H9 (cell line): Measurements from ENCODE around the gene DHFR2. TPM values are rescaled to one million over a fixed set of nuclear protein-coding genes. Genes with fewer than 3 reads are reported as not detected.

ENCODE experiments used
- DNase-seq: peaks from one replicate; pipeline ENCODE4 v3.0.0-alpha.2; 2017
- H2AFZ ChIP-seq: one replicate; pipeline ENCODE4 v1.6.1; 2013; ENCODE audit warnings: mild to moderate bottlenecking, low read length, control low read depth, moderate library complexity
- H2AK5ac ChIP-seq: 2 replicates; pipeline ENCODE4 v1.6.1; 2013; ENCODE audit warnings: low read length, control low read depth, mixed read lengths; ENCODE audit not compliant: insufficient read length
- H2BK120ac ChIP-seq: one replicate; pipeline ENCODE4 v1.6.1; 2013; ENCODE audit warnings: low read depth, mild to moderate bottlenecking, low read length, control low read depth, inconsistent platforms; ENCODE audit not compliant: poor library complexity, severe bottlenecking
- H2BK12ac ChIP-seq: 2 replicates; pipeline ENCODE4 v1.6.1; 2013; ENCODE audit warnings: low read length, control low read depth, mixed read lengths, low read depth; ENCODE audit not compliant: insufficient read length
- H2BK15ac ChIP-seq: 2 replicates; pipeline ENCODE4 v1.6.1; 2013; ENCODE audit warnings: low read depth, low read length, control low read depth
- H2BK20ac ChIP-seq: one replicate; pipeline ENCODE4 v1.6.1; 2013; ENCODE audit warnings: low read depth, mild to moderate bottlenecking, low read length, control low read depth, inconsistent platforms; ENCODE audit not compliant: poor library complexity, severe bottlenecking
- H2BK5ac ChIP-seq: 2 replicates; pipeline ENCODE4 v1.6.1; 2013; ENCODE audit warnings: low read length, control low read depth, mixed read lengths; ENCODE audit not compliant: insufficient read length
- H3K14ac ChIP-seq: 2 replicates; pipeline ENCODE4 v1.6.1; 2013; ENCODE audit warnings: low read length, control low read depth; ENCODE audit not compliant: insufficient read depth
- H3K18ac ChIP-seq: 2 replicates; pipeline ENCODE4 v1.6.1; 2013; ENCODE audit warnings: low read depth, mild to moderate bottlenecking, mixed read lengths, low read length, control low read depth; ENCODE audit not compliant: insufficient read length
- H3K23ac ChIP-seq: 2 replicates; pipeline ENCODE4 v1.6.1; 2013; ENCODE audit warnings: low read length, control low read depth, mixed read lengths, low read depth; ENCODE audit not compliant: insufficient read length
- H3K23me2 ChIP-seq: 2 replicates; pipeline ENCODE4 v1.6.1; 2013; ENCODE audit warnings: low read depth, mild to moderate bottlenecking, mixed read lengths, low read length, control low read depth; ENCODE audit not compliant: insufficient read length, poor library complexity, severe bottlenecking
- H3K27ac ChIP-seq: 2 replicates; pipeline ENCODE4 v1.5.1; 2013; ENCODE audit warnings: low read length, control low read depth, mixed read lengths, low read depth; ENCODE audit not compliant: insufficient read length
- H3K27me3 ChIP-seq: 2 replicates; pipeline ENCODE4 v1.6.1; 2013; ENCODE audit warnings: low read length, control low read depth, inconsistent platforms; ENCODE audit not compliant: insufficient read depth
- H3K4ac ChIP-seq: 2 replicates; pipeline ENCODE4 v1.6.1; 2013; ENCODE audit warnings: low read depth, mild to moderate bottlenecking, control low read depth, inconsistent platforms, low read length, moderate library complexity
- H3K4me1 ChIP-seq: 2 replicates; pipeline ENCODE4 v1.6.1; 2013; ENCODE audit warnings: low read length, control low read depth, inconsistent platforms; ENCODE audit not compliant: insufficient read depth
- H3K4me2 ChIP-seq: 2 replicates; pipeline ENCODE4 v1.6.1; 2013; ENCODE audit warnings: low read length, control low read depth, mixed read lengths; ENCODE audit not compliant: insufficient read length, insufficient read depth
- H3K56ac ChIP-seq: 2 replicates; pipeline ENCODE4 v1.6.1; 2013; ENCODE audit warnings: low read depth, mild to moderate bottlenecking, mixed read lengths, low read length, control low read depth; ENCODE audit not compliant: insufficient read length
- H3K79me1 ChIP-seq: 2 replicates; pipeline ENCODE4 v1.6.1; 2013; ENCODE audit warnings: low read depth, mild to moderate bottlenecking, moderate library complexity, low read length, control low read depth, inconsistent platforms; ENCODE audit not compliant: insufficient read depth, poor library complexity, severe bottlenecking
- H3K79me2 ChIP-seq: 2 replicates; pipeline ENCODE4 v1.6.1; 2013; ENCODE audit warnings: low read length, control low read depth, inconsistent platforms; ENCODE audit not compliant: insufficient read depth
- H3K9ac ChIP-seq: 2 replicates; pipeline ENCODE4 v1.6.1; 2013; ENCODE audit warnings: low read length, control low read depth, mixed read lengths; ENCODE audit not compliant: insufficient read length; ENCODE audit errors: extremely low read depth
- H3K9me3 ChIP-seq: one replicate; pipeline ENCODE4 v1.6.1; 2013; ENCODE audit warnings: low read depth, low read length, inconsistent platforms; ENCODE audit not compliant: control insufficient read depth
- H3T11ph ChIP-seq: one replicate; pipeline ENCODE4 v1.6.1; 2013; ENCODE audit warnings: mild to moderate bottlenecking, low read length, control low read depth, inconsistent platforms
- H4K20me1 ChIP-seq: one replicate; pipeline ENCODE4 v1.6.1; 2013; ENCODE audit not compliant: control insufficient read depth, insufficient read length, insufficient read depth
- H4K5ac ChIP-seq: 2 replicates; pipeline ENCODE4 v1.6.1; 2013; ENCODE audit warnings: low read depth, mild to moderate bottlenecking, mixed read lengths, low read length, control low read depth; ENCODE audit not compliant: insufficient read length
- H4K8ac ChIP-seq: replicated peaks from 2 replicates; pipeline ENCODE4 v1.6.1; 2013; ENCODE audit warnings: low read length, control low read depth, mixed read lengths, low read depth; ENCODE audit not compliant: insufficient read length
- H4K91ac ChIP-seq: 2 replicates; pipeline ENCODE4 v1.6.1; 2013; ENCODE audit warnings: low read depth, mild to moderate bottlenecking, moderate library complexity, mixed read lengths, low read length, control low read depth; ENCODE audit not compliant: insufficient read length
- H3K27ac Mint-ChIP-seq, 3 experiments: 2 replicates in 2 of 3; 3 replicates in 1 of 3; pipeline ENCODE4 v1.8.0; 2020 to 2021; ENCODE audit warnings: mixed read lengths in 3 of 3, mild to moderate bottlenecking in 1 of 3, moderate library complexity in 1 of 3
- H3K27me3 Mint-ChIP-seq: 2 replicates; pipeline ENCODE4 v1.8.0; 2021; ENCODE audit warnings: low read depth, mild to moderate bottlenecking, moderate library complexity, mixed read lengths
- H3K36me3 Mint-ChIP-seq, 3 experiments: 2 replicates in 2 of 3; 3 replicates in 1 of 3; pipeline ENCODE4 v1.8.0; 2020 to 2021; ENCODE audit warnings: low read depth in 3 of 3, mixed read lengths in 3 of 3; ENCODE audit not compliant: insufficient read depth in 1 of 3
- H3K4me1 Mint-ChIP-seq, 2 experiments: 2 replicates each; pipeline ENCODE4 v1.8.0; 2020; ENCODE audit warnings: mixed read lengths in 2 of 2
- H3K4me3 Mint-ChIP-seq, 2 experiments: 2 replicates in 1 of 2; 3 replicates in 1 of 2; pipeline ENCODE4 v1.8.0; 2020 to 2021; ENCODE audit warnings: mild to moderate bottlenecking in 2 of 2, mixed read lengths in 2 of 2, moderate library complexity in 1 of 2
- H3K9me3 Mint-ChIP-seq, 2 experiments: 2 replicates in 1 of 2; 3 replicates in 1 of 2; pipeline ENCODE4 v1.8.0; 2020; ENCODE audit warnings: mild to moderate bottlenecking in 2 of 2, mixed read lengths in 2 of 2, moderate library complexity in 1 of 2
- WGBS: extraction: QIAGEN DNeasy Blood & Tissue Kit; methylation state at CpG from one replicate; pipeline ENCODE4 v1.1.7; 2013; ENCODE audit warnings: missing lambda C conversion rate, low lambda C conversion rate, mixed read lengths; ENCODE audit not compliant: insufficient read length; ENCODE audit errors: extremely low coverage; 5-methylcytosine and 5-hydroxymethylcytosine counted together
- total RNA-seq: library from RNA; stranded (reverse); gene quantifications from 2 replicates; pipeline ENCODE4 v1.2.1, GENCODE V29; 2021
- TF ChIP-seq, protein P1 (sequence below): fragments of 200-600 bp; sonication (generic); conservative IDR thresholded peaks from 3 replicates; pipeline ENCODE4 v1.8.0; 2021; ENCODE audit warnings: antibody characterized with exemption, mild to moderate bottlenecking

DHFR2 gene
- total RNA-seq, 1 experiment from 2014 or later = 1.6 TPM

DNA sequence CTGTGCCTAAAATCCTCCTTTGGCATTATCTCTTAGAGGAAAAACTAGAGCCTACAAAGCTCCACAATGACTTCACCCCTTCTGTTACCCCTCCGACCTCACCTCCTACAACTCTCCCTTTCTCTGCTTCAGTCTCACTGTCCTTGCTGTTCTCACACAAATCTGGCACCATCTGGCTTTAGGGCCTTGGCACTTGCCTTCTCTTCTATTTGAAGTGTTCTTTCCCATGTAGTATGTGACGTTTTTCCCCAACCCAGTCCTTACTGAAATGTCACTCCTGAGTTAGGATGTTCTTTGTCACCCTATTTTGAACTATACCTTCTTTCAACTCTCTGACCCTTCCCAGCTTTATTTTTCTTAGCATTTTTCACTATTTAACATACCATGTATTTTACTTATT is 43.1 kb downstream of the DHFR2 start:
- no peaks in the 10 kb centered on the region for H3K79me1 ChIP-seq
- no CpG with 5 or more reads among the region's 2 CpGs for WGBS
- H3K9ac ChIP-seq = no peak overlapping the region
- no peak overlapping the region for H2BK120ac ChIP-seq
- no peak overlapping the region for H4K91ac ChIP-seq
- H3K27ac ChIP-seq = no peak overlapping the region
- H3K36me3 Mint-ChIP-seq = no peaks in the 10 kb centered on the region
- H2BK5ac ChIP-seq = no peak overlapping the region
- no peaks in the 10 kb centered on the region for H3K27me3 Mint-ChIP-seq
- no peak overlapping the region for H3K56ac ChIP-seq
- no peak overlapping the region for H3T11ph ChIP-seq
- no peaks in the 10 kb centered on the region for H3K4me1 ChIP-seq
- H3K4me2 ChIP-seq = no peak overlapping the region
- no peak overlapping the region for H3K18ac ChIP-seq
- H4K20me1 ChIP-seq = no peaks in the 10 kb centered on the region
- no peak overlapping the region for H3K4ac ChIP-seq
- no peak overlapping the region for H2BK15ac ChIP-seq
- no peak overlapping the region for H2BK12ac ChIP-seq
- no peak overlapping the region for H3K27ac Mint-ChIP-seq
- H3K27me3 ChIP-seq = no peaks in the 10 kb centered on the region
- H3K23me2 ChIP-seq = no peaks in the 10 kb centered on the region
- H3K4me3 Mint-ChIP-seq = no peak overlapping the region
- no peak overlapping the region for H4K5ac ChIP-seq
- TF ChIP-seq, protein P1, sequence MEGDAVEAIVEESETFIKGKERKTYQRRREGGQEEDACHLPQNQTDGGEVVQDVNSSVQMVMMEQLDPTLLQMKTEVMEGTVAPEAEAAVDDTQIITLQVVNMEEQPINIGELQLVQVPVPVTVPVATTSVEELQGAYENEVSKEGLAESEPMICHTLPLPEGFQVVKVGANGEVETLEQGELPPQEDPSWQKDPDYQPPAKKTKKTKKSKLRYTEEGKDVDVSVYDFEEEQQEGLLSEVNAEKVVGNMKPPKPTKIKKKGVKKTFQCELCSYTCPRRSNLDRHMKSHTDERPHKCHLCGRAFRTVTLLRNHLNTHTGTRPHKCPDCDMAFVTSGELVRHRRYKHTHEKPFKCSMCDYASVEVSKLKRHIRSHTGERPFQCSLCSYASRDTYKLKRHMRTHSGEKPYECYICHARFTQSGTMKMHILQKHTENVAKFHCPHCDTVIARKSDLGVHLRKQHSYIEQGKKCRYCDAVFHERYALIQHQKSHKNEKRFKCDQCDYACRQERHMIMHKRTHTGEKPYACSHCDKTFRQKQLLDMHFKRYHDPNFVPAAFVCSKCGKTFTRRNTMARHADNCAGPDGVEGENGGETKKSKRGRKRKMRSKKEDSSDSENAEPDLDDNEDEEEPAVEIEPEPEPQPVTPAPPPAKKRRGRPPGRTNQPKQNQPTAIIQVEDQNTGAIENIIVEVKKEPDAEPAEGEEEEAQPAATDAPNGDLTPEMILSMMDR = no peak
- no peaks in the 10 kb centered on the region for H3K9me3 ChIP-seq
- no peak overlapping the region for H2AK5ac ChIP-seq
- H2BK20ac ChIP-seq = no peak overlapping the region
- H4K8ac ChIP-seq = no peak overlapping the region
- H2AFZ ChIP-seq = no peak overlapping the region
- no peak overlapping the region for H3K23ac ChIP-seq
- no peaks in the 10 kb centered on the region; a peak in 1 of 5 replicates for H3K9me3 Mint-ChIP-seq
- no peak overlapping the region for H3K14ac ChIP-seq
- no peak for DNase-seq
- H3K79me2 ChIP-seq = no peaks in the 10 kb centered on the region
- no peaks in the 10 kb centered on the region for H3K4me1 Mint-ChIP-seq
